Fibroblast of upper back skin (primary cell): Measurements from ENCODE around the gene ELOVL4.

Source experiments
- DNase-seq: peaks from one replicate; pipeline ENCODE4 v3.0.0-alpha.2; 2013

ELOVL4 gene

DNA sequence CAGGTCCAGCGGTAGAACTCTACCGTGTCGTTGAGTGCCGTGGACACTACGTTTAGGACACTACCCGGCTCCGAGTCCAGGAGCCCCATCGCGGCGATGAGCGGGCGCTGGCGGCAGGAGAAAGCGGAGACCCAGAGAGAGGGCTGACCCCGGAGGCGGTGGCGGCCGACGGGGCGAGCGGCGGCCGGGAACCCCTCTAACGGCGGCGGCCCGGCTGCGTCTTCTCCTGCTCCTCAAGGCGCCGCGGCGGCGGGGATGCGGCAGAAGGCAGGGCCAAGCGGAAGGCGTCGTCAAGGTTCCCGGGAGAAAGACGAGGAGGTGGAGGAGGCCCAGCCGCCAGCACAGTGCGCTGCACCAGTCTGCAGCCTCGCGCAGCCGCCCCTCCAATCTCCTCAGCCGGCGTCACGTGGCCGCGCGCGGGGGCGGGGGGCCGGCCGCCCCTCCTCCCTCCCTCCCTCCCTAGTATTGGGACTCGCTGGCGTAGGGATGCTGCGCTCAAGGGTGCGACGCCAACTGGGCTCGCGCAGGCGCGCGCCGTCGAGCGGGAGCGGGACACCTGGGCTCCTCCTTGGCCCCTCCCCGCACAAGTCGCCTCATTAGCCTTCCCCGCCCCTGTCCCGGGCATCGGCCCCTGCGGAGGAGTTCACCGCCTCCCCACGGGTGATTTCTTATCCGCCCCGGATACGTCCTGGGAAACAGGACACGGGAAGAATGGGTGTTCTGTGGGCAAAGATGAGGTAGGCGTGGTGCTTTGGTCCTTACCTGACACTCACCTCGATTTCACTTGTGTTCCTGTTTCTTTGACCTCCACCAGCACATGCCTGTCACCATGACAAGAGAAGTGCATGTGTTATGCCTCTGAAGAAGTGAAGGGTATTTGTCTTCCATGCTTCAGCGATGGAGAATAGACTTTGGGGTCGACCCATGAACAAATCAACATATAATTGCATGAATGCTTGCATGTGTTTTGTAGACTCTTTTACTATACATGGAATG is at the start of gene ELOVL4:
ELOVL4 (minus strand) TSS at position 363 of the 996 bp plus-strand sequence; CDS start at position 89, 274 bp downstream.
- peak; percentile 78 for DNase-seq

DNA sequence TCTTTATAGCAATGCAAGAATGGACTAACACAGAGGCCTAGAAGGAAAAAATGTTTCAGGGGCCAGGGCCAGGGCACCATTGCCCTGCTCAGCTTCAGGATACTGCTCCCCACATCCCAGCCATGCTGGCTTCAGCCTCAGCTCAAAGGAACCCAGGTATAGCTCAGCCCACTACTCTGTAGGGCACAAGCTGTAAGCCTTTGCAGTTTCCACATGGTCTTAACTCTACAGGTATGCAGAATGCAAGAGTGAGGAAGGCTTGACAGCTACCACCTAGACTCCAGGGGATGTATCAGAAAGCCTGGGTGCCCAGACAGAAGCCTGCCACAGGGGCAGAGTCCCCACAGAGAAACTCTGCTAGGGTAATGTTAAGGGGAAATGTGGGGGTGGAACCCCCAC is 46.6 kb upstream of the ELOVL4 start:
- DNase-seq: no peak

DNA sequence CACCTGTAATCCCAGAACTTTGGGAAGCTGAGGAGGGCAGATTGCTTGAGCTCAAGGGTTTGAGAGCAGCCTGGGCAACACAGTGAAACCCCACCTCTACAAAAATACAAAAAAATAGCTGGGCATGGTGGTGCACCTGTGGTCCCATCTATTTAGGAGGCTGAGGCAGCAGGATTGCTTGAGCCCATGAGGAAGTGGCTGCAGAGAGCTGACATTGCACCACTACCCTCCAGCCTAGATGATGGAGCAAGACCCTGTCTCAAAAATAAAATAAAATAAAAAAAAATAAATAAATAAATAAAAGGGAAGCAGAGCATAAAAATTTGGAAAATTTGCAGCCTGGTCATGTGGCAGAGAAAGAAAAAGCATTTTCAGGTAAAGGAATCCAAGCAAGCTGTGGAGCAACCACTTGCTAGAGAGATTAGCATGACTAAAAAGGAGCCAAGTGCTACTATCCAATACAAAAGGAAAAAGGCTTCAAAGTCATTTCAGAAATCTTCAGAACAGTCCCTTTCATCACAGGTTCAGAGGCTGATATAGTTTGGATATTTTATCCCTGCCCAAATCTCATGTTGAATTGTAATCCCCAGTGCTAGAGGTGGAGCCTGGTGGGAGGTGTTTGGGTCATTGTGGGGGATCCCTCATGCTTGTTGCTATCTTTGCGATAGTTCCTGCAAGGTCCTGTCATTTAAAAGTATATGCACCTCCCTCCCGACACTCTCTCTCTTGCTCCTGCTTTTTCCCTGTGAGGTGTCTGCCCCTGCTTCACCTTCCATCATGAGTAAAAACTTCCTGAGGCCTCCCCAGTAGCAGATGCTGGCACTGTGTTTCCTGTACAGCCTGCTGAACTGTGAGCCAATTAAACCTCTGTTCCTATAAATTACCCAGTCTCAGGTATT is 45.9 kb upstream of the ELOVL4 start:
- no peak for DNase-seq

DNA sequence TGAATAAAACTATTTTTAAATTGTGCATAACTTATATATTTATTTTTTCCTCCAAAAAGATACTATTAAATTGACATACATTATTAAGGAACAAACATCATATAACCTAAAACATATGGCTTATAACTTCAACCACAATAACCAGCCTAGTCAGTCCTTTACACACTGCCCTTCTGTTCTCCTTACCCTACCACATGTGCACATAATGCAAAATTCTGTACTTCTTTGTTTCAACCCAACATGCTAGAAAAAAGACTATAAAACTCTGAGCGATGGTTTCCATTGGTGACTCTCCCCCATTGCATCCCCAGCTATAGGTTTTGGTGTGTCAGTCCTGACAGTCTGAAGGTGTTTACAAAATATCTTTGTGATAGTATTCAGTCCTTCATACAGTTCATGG is 42.3 kb upstream of the ELOVL4 start:
- no peak for DNase-seq

DNA sequence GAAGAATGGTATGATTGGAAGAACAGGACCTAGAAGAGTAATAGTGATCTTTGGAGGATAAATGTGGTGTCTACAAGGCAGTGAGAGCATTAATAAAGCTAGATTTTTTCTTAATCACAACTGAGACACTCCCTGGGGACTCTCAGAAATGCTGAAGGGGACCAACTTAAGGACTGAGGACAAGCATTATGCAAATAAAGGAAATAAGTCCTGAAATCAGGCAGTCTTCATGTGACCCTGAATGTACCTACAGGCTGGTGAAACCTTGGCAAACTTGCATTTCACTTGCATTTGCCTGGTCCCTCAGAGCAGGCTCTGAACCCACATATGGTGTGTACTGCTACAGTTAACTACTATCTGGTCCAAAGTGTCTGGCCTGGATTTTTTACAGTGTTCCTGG is 37.8 kb upstream of the ELOVL4 start:
- DNase-seq: no peak

DNA sequence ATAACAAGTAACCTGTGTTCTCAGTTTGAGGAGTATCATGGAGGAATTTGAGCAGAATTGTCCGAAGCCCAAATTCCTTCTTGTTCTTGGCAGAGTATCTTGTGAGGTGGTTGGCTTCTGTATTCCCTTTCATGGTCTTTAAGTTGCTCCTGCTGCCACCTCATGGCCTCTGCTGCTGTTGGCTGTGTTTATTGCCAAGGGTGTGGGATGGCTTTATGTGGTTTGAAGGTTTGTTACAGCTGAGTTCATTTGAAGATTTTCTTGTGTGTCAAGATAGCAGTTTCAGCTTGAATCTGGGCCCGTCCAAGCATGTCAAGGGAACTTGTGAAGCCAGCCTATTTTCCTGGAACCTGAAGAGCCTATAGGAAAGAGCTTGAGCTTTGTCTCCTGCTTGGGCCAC is 36.9 kb upstream of the ELOVL4 start:
- DNase-seq: peak; percentile 14

DNA sequence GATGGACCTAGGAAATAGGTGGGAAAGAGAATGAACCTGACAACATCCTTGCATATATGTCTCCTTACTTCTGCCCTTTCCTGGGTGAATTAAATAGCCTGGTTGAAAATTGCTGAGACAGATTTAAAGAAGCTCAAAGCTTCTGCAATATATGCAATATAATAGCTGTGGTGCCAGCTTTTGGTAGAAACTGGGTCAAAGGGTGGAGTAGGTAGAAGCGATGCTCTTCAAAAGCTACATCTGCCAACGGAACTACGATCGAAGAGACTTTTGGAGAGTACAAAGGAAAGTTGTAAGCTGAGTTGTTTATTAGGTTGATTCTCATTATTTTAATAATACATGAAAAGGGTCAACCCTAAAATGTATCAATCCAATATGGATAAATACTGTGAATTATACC is 34.3 kb upstream of the ELOVL4 start:
- no peak for DNase-seq

DNA sequence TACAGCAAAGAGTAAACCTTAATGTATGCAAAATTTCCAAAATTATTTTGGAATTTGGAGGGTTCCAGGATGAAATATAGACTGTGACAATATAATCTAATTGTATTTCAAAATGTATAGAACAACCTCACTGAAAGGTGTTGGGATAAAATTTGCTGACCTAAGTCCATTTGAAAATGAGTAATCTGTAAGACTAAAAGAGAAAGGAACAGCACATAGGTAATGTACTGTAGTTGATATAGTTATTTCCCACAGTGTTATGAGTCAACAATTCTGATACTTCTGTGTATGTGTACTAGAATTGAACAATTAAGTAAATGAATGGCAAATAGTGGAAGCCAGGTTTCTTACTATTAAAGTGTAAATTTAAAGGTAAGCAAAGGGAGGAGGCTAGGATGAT is 23.8 kb upstream of the ELOVL4 start:
- no peak for DNase-seq

DNA sequence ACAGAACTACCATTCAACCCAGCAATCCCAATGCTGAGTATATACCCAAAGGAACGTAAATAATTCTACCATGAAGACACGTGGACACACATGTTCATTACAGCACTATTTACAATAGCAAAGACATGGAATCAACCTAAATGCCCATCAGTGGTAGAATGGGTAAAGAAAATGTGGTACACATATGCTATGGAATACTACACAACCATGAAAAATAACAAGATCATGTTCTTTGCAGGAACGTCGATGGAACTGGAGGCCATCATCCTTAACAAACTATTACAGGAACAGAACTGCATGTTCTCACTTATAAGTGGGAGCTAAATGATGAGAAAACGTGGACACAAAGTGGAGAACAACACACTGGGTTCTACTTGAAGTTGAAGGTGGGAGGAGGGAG is 22.4 kb upstream of the ELOVL4 start:
- no peak for DNase-seq

DNA sequence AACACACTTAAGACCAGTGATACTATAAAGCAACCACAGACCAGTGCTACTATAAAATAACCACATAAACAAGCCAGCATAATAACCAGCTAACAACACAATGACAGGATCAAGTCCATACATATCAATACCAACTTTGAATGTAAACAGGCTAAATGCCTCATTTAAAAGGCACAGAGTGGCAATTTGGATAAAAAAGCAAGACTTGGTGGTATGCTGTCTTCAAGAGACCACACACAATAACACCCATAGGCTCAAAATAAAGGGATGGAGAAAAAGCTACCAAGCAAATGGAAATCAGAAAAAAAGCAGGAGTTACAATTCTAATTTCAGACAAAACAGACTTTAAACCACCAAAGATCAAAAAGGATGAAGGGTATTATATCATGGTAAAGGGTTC is 19.8 kb upstream of the ELOVL4 start:
- no peak for DNase-seq

DNA sequence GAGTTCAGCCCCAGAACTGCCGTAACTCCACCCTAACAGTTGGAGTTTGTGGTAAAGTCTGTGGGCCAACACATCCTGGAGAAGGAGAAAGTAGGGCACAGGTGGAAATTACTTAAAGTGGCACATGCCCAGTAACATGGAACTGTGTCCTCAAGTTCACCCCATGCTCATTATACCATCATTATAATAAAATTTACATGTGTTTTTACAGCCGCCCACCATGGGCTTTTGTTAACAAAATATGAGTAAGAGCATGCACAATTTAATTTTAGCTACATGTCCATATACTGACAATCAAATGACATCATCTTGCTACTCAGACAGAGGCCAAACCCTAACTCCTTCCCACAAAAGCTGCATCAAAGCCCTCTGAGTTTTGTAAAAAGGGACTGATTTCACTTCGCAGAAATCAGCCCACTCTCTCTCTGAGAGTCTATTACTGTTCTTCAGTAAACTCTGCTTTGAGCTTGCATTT is 17.3 kb upstream of the ELOVL4 start:
- no peak for DNase-seq

DNA sequence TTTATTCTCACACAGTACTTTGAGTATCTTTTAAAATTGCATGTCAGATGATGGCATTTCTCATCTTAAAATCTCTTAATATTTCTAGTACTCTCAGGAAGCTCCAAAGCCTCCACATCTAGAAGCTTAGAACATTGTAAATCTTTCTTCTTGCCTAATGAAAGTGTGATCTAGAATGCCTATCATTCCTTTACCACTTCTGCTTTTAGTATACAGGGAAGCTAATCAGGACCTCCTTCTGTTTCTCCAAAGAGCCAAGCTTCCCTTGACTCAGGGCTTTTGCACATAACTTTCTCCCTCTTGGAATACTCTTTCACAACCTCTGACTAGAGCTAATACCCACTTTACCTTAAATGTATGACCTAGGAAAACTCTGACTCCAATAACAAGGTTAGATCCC is 7.5 kb upstream of the ELOVL4 start:
- no peak for DNase-seq

DNA sequence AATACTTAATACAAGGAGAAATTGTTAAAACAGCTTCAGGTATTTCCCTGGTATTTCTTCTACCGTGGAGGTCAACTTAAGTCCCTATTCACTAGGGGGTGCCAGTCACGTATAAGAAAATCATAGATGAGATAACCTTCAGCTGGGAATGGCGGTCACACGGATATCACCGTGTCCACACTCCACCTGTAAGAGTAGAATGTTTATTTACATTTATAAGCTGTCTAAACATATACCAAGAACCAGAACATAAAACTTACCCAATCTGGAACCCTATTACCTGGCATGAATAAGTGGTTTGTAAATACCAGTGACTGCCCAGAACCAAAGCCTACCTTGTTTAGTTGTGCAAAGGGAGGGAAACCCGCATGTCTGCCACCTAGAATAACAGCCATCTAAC is 1.9 kb upstream of the ELOVL4 start:
- DNase-seq: peak; percentile 59

DNA sequence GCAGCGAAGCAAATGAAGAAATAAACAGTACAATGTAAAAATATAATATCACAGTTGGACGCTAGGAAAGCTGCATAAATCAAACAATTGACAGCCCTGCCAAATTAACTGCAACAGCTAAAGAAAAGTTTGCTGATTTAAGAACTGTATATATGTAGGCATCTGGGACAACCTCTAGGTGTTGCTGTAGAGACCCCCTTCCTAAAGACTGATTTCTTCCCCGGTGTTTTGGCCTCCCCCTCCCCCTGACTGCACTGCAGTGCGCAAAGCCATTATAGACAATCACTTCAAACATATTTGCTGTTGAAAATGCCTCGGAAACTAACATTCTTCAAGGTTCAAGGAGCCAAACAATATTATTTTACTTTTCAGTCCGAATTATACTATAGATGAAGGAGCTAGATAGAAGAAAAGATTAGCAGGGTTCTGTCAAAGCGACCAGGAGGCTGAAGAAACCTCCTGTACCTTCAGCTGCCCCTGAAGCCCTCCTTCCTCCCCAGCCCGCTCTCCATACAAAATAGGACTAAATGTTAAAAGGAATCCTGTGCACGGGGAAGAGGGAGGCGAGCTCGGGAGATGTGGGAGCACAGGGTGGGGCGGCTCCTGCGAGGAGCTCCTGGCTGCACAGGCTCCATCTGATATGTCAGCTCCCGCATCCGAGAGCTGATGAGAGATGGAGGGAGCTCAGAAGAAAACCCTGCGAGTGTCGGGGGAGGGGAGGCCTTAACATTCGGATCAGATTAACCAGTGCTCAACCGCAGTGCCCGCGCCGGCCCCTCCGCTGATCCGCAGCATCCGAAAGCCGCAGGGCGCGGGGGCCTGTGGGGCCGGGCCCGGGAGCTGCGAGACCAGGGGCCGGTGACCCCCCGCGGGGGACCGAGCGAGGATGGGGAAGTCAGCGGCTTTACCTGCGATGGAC is 822 bp downstream of the ELOVL4 start:
- peak; percentile 35 for DNase-seq

DNA sequence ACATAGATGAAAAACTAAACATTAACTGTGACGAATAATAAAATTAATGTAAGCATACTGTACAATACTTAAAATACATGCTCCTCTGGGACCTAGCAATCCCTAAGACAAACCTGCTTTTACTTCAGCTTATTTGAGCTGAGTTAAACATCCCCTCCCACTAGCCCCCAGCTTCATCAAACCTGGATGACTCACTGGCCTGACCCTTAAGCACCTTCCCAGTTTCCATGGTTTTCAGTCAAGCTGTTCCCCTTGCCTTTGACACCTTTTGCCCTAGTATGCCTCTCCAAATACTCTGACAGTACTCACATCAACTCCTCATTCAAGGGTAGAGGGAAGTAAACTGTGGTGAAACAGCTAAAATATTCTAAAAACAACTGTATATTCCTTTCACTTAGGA is 4.2 kb downstream of the ELOVL4 start:
- no peak for DNase-seq

DNA sequence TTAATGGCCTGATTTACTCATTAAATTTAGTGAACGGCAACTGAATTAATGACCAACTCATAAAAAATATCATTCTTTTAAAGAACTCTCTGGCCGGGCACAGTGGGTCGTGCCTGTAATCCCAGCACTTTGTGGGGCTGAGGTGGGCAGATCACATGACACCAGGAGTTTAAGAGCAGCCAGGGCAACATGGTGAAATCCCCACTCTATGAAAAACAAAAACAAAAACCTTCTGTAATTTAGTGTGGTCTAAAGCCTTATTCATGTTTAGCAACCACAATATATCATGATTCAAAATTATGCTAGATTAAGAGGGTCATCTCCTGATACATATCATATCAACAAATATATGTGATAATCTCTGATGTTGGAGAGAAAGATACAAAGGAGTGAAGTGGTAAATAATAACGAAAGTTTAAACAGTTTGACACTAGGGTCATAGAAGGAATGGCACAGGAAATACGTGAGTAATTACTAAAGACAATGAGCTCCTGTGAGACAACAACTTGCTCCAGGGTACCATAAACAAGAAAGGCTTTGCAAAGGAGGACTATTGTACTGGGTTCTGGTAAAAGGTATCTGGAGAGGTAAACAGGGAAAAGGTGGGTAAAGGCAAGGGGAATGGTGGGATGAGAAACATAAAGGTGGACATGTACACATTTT is 5.7 kb downstream of the ELOVL4 start:
- no peak for DNase-seq

DNA sequence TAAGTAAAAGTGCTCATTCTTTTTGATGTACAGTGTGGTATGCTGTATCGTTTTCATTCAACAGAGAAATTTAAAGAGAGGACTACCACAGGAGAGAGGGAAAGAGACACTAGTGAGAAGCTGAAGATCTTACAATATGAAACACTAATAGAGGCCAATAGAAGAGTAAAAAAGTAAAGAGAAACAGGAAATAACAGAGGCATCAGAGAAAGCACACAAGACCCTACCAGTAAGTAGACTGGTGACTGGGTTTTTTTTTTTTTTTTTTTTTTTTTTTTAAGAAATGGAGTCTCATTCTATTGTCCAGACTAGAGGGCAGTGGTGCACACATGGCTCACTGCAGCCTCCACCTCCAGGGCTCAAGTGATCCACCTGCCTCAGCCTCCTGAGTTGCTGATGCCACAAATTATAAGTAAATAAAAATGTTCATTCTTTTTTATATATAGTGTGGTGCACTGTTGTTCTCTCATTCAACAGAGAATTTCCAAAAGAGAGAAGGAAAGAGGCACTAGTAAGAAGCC is 18.8 kb downstream of the ELOVL4 start:
- DNase-seq: no peak

DNA sequence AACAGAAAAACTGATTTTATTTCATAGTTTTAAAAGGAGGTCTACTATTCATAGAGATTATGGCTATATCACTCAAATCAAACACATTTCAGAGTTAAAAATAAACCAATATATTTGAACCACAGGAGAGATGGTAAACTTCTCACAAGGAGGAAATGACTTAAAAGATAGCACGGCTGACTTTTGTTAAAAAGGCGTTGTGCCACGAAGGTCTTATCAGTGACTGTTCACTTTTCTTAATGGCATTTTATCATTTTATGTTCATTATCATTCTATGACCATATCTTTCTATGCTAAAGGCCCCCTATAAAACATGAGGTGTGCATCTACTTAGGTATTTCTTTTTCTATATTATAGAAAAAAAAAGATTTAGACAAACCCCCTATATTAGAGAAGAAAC is 19.6 kb downstream of the ELOVL4 start:
- DNase-seq: no peak

DNA sequence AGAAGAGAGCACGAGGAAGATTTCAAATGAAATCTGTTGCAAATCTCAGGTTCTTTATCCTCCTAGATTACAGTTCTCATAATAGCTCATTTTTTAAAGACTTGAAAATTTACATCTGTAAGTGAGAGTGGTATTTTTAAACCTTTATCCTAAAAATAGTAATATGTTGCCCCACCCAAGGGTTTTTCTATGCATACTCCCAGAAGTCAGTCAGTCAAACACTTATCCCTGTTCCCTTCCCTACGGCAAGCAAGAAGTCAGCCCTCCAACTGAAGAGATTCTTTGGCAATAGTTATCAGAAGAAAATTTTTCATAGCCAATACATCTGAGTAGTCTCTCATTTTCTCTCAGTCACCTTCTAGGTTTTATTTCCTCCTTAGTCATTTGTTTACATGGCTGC is 24.1 kb downstream of the ELOVL4 start:
- DNase-seq: no peak

DNA sequence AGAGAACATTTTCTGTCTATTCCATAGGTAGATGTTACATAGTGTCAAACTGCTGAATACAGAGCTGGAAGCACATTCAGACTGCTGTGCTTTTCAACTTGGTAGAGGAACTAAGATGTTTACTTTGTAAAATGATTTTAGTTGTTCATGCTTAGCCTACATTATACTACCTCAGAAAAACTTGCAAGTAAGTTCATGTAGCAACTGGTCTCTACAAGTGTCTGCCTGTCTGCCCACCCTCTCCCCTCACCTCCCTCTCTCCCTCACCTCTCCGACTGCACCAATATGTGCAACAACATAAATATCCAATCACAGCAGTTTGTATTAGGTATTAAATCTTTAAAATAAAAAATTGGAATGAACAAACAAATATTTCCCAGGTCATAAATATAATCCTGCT is 25.3 kb downstream of the ELOVL4 start:
- DNase-seq: no peak

DNA sequence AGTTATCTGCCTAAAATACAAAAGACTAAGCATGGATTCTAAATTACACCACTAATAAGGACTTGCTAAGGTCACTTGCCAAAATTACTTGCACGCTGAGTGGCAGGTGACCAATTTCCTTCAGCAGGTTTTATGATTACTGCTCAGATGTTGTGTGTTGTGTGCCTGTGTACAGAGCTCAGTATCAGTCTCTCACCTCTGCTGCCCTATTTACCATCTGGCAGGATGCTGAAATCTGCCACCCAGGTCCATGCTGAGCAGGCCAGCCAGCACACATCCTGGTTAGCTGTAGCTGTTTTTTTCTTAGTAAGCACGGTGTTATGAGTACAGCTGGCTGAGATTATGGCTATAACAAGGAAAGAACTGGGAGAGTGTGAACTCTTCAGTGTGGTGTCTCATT is 34.0 kb downstream of the ELOVL4 start:
- no peak for DNase-seq

DNA sequence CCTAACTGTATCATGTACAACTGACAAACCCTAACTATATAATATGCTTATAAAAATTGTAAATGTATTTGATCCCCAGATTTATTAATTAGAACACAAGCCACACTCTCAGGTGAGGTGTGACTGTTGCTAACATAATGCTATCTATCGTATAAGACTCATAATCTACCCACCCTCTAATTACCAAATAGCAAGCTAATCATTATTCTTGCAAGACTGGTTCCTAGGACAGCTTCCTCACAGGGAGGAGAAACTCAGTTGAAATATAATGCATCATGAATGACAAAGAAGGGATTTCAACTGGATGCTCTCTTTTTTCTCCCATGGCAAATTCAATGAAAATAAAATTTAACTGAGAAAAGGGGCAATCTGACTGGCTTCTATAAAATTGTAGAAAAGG is 35.4 kb downstream of the ELOVL4 start:
- no peak for DNase-seq
